Hematopoietic multipotent progenitor cell treated with erythropoietin and hydrocortisone succinate and interleukin-3 and kit ligand, for 6 days (in vitro differentiated cells): ENCODE data around the gene ARRDC1.
"Not testable (repeated sequence)": the region's sequence is repeated elsewhere in the genome, so short reads cannot be mapped to it uniquely, and the experiment has no call there.

ENCODE experiments used
- DNase-seq: peaks from one replicate; pipeline ENCODE4 v3.0.0-alpha.2; 2015

ARRDC1 gene

DNA sequence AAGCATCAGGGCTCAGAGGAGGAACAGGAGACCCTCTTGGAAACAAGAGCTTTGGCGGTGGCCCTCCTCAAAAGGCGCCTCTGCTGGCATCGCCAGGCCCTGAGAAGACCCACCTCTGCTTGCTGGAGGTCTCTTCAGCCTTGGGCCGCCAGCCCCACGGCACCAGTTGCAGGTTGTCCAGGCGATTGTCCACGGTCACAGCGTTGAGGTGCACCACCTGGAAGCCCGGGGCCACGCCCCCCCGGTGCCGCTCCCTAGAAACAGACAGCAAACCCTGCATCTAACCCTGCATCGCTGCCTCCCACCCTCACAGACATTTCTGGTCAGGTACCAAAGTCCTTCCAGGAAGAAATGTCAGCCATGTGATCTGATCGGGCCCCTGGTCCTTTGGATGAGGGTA is 18.6 kb upstream of the ARRDC1 start:
- no peak for DNase-seq

DNA sequence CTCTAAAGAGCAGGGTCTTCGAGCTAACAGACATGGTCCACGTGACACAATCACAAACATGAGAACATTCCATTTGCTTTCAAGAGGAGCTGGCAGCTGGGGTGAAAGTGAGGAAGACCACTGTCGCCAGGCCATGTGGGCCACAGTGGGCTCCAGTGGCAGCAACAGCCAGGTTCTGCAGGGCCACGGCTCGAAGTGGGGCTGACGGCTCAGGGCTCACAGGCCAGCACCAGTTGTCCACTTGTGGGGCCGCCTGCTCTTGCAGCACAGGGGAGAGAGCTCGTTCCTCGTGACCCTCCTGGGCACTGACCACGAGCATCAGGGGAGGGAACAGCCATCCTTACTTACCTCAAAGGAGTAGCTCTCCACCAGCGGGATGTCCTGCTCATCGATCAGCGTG is 17.2 kb upstream of the ARRDC1 start:
- DNase-seq = no peak

DNA sequence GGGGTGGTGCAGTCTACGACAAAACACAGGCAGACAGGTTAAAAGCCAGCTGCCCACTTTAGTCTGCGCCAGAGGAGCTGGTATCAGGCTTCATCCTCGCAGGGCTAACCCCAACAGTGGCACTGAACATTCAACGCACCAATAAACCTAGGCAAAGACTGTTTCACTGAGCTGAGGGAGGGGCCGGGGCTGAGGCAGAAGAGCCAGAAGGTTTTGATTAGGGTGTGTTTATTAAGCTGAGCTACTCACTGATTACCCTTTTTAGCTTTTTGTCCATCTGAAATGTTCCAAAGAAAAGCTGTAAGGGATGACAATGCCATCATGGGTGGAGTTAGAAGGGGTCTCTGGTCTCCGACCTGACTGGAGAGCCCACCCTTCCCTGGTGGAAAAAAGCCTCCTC is 16.6 kb upstream of the ARRDC1 start:
- no peak for DNase-seq

DNA sequence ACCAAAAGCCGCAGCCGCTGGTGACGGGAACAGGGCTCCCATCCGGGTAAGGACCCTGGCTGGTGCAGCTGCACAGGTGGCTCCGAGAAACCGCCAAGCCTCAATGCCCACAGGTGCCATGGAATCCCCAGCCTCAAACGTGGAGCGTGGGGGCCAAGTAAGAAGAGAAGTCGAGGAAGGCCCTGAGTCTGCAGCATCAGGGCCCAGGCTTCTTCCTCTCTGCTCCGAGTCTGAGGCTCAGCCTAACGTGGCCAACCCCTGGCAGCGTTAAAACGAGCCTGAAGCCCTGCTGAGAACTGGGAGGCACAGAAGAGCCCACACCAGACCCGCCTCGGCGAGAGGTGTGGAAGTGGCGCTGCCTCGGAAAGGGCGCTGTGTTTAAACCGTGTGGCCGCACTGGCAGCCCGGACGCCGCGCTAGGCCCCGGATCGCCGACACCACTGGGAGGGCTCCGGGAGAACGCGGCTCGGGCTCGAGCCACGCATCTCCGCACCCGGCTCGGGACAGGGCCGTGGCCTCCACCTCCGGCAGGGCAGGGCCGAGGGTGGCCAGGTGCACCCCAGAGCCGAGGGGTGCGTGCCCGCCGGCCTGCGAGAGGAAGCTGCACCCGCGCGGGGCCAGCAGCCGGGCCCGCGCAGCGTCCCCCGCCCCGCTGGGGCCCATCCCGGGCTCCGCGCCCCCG is 15.9 kb upstream of the ARRDC1 start:
- peak; percentile 49 for DNase-seq

DNA sequence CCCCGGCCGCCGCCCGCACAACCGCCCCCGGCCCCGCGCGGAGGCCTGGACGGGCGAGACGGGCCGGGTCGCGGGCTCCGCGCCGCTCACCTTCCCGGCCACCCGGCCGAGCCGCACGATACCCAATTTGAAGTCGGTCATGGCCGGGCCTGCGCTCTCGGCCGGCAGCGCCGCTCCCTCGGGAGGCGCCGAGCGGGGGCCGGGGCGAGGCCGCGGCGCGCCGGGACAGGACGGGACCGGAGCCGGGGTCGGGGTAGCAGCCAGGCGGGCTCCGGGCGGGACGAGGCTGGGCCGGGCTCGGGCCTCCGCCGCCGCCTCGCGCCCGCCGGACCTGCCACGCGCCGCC is 15.4 kb upstream of the ARRDC1 start:
- DNase-seq = no peak

DNA sequence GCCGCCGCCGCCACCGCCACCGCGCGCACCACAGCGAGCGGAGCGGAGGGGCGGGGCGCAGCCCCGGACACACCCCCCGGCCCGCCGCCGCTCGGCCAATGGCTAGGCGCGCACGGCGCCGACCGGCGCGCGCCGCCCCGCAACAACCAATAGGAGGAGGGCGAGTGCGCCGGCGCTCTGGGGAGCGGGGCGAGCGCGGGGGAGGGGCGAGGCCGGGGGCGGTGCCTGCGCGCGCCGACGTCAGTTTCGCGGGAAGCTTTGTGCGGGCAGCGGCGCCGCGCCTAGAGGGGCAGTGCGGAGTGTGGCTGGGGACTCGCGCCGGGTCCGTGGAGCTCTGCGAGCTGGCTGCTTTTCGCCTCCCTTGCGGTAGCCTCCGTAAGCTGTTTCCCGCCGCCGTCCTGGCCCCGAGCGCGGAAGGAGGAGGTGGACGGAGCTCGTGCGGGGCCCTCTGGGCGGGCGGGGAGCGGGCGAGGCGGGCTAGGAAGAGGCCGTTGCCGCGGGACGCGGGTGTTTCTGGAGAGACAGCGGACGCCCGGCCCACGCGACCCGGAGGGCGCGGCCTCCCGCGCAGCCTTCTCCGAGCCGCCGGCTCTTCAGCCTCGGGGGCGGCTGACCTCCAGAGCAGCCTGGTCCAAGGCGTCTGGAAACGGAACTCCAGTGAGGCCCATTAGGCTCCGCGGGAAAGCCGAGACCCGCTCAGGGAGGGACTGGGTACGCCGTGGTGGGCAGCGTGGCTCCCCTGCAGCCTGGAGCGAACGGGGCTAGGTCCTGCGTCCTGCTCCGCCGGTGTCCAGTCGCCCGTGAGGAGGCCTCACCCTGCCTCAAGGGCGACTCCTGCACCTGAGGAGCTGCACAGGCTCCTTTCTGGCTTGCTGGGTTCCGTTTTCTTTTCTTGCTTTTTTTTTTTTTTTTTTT is 14.8 kb upstream of the ARRDC1 start, which contains the start of gene ZMYND19:
Gene ZMYND19 (minus strand): TSS at position 44 of the 915 bp plus-strand sequence. CDS start 249 bp downstream, outside the sequence.
- DNase-seq = peak; percentile 94

DNA sequence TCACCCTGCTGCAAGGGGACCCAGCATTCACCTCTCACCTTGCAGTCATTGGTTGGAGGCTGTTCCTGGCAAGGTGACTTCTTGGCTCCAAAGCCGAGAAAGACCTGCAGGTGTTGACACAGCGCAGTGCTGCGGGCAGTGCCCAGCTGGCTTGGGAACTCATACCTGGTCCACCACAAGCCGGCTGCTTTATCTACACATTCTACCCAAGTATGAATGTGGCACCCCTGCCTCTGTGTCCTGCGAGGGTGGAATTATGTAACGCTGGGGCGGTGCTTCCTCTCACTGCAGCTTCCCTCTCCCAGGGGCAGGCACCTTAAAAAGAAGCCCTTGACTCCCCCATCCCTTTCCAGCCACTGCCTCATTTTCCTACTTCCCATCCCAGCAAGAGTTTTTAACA is 12.7 kb upstream of the ARRDC1 start:
- DNase-seq = no peak

DNA sequence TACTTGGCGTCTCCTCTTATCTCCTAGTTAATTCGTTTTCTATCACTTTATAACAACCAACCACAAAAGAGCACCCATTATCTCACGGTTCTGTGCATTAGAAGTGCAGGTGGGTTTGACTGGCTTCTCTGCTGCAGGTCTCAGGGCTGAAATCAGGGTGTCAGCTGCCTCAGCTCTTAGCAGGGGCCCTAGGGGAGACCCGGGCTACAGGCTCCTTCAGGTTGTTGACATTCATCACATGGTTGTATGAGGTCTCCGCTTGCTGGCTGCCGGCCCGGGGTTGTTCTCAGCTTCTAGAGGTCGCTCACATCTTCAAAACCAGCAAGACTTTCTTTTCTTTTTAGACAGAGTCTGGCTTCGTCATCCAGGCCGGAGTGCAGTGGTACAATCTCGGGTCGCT is 12.3 kb upstream of the ARRDC1 start:
- no peak for DNase-seq

DNA sequence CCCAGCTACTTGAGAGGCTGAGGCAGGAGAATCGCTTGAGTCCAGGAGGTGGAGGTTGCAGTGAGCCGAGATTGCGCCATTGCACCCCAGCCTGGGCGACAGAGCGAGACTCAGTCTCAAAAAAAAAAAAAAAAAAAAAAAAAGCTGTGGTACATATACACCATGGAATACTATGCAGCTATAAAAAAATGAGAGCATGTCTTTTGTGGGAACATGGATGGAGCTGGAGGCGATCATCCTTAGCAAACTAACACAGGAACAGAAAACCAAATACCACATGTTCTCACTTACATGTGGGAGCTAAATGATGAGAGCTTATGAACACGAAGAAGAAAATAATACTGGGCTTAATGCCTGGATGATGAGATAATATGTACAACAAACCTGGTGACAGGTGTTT is 8.9 kb upstream of the ARRDC1 start:
- not testable (repeated sequence) for DNase-seq

DNA sequence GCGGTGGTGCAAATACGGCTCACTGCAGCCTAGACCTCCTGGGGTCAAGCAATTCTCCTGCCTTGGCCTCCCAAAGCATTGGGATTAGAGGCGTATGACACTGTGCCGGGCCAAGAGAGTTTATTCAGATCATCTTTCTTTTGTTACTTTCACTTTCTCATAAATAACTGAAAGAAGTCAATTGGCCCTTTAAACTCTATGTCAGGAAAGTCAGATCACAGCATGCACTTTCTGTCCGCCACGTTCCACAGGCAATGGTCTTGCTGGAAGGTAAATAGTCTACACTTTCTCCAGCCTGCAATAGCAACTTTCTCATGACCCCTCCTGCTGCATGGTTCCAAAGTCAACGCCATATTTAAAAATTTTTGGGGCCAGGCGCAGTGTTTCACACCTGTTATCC is 6.5 kb upstream of the ARRDC1 start:
- DNase-seq = no peak

DNA sequence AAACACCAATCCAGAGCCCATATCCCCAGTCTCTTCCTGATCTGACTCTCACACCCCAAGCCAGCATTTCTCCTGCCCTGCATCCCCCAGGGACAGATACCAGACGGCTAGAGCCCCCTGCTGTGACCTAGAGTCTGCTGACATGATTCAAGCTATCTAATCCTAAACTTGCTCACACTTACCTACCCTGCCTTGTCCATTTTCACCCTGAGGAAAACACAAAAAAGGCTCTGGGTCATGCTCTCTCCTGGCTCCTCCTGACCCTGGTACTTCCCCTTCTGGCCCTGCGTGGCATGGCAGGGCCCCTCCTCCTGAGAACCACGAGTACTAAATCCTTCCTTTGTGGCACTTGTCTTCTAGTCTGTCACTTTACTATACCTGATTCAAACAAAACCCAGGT is 2.8 kb upstream of the ARRDC1 start:
- peak; percentile 66 for DNase-seq

DNA sequence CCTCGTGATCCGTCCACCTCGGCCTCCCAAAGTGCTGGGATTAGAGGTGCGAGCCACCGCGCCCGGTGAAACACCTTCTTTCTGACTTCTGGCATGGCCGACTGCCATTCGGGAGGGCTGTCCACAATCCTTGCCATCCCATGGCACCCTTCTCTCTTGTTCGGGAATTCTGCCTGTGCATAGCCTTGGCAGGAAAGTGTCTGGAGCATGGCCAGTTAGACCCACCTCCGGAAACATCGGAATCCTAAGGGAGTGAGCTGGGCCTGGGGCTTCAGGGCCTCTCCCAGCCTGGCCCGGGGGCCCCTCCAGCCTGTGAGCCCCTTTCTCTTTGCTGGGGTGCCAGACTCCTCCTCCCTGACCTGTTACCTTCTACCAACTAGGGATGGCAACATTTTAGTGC is 1.6 kb upstream of the ARRDC1 start:
- DNase-seq = no peak

DNA sequence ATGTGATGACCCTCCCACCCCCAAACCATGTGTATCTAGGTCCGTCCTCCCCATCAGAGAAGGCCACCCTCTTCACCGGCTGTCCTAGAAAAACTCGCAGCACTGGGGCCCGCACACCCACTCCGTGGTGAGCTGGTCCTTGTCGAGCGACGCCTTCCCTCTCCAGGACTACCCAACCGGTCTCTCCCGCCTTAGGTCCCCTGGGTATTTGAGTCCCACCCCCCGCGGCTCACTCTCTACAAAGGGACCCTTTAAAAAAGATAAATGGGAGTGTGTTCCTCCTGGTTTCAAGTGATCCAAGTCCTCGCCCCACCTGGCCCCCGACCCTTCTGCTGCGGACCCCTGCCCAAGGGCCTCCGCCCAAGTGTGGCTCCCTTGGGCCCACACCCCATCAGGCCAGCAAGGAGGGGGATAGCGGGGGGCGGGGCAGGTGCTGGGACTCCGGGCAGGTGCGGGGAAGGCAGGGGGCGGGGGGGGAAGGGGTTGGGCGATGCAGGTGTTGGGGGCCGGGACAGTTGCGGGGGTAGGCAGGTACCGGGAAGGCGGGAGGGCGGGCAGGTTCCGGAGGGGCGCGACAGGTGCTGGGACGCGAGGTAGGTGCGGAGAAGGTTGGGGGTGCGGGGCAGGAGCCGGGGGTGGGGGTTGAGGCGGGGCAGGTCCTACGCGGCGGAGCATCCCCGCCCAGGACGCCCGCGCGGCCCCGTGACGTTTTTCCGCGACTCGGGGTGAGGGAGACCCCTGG is 970 bp upstream of the ARRDC1 start:
- no peak for DNase-seq

DNA sequence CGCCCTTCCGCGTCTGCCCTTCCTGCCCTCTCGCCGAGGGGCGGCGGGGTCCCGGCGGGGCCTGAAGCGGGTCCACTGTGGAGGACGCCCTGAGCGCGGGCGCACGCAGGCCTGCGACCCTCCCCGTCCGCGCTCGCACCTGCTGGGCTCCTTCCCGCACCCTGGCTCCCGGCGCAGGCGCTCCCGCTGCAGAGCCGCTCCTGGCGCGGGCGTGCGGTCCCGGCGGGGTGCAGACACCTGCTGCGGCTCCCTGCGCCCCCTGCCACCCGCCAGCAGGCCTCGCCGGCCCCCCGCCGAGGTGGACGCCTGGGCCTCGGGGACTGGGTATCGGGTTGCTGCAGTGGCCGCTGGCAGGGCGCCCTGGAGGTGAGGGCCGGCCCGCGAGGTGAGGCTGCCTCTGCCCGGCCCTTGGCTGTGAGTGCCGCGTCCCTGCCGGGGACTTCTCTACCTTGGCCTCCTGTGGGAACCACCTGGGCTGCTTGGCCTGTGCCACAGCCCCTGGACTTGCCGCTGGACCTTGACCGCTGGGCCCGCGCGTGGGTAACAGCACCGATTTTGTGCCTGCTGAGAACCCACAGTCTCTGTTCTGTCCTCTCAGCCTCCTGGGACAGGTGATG is 627 bp downstream of the ARRDC1 start:
- DNase-seq = no peak

DNA sequence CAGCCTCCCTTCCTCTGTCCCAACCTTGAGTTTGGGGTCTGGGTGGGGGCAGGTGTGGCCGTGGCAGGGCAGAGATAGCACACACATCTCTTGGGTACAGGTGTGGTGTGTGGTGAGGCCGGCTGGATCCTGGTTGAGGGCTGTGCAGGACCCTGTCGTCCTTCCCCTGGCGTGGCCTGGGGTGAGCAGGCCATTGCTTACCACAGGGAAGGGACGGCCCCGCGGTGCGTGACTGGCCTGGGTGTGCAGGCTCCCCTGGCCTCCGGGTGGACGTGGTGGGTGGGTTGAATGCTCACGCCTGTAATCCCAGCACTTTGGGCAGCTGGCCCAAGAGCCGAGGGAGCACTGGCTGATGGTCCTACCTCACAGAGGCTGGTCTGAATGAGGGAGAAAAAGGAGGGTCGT is 1.2 kb downstream of the ARRDC1 start:
- no peak for DNase-seq

DNA sequence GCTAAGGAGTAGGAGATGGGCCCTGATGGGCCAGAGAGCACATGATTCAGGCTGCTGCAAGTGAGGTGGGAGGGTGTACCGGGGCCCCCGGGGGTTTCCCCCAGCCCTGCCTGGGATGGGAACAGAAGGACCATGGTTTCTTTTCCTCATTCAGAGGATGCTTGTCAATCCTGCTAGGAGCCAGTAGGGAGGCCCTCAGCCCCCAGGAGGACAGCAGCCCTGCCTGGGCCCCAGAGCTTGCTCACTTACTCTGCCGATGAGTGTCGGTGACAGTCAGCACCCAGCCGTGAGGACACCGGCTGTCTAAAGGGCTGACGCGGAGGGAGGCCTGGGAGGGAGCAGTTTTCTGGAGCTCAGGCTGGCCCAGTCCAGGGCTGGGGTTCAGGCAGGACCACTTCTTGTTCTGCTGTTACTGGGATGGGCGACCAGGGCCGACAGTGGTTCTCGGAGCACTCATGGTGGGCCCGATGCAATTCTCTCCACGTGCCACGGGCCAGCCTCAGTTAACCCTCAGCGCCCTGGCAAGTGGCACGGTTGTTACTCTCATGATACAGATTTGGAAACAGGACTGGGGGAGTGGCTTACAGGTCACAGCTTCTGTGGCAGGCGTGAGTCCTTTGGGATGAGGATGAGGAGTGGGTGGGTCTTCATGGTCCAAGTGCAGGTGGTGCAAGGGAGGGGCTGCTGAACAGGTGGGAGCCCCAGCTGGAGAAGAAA is 1.8 kb downstream of the ARRDC1 start:
- DNase-seq = no peak

DNA sequence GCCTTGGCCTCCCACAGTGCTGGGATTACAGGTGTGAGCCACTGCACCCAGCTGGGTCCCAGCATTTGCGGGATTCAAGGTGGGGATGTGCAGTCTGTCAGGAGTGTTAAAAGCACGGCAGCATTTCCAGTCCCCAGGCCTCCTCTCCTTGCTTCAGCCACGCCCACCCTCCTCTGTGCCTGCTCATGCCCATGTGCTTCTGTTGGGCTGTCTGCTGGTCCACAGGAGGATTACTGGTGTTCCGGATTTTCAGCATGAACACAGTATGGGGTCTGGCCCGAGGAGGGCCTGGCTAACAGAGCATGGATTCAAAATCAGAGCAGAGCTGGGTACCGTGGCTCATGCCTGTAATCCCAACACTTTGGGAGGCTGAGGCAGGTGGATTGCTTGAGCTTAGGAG is 5.5 kb downstream of the ARRDC1 start:
- no peak for DNase-seq

DNA sequence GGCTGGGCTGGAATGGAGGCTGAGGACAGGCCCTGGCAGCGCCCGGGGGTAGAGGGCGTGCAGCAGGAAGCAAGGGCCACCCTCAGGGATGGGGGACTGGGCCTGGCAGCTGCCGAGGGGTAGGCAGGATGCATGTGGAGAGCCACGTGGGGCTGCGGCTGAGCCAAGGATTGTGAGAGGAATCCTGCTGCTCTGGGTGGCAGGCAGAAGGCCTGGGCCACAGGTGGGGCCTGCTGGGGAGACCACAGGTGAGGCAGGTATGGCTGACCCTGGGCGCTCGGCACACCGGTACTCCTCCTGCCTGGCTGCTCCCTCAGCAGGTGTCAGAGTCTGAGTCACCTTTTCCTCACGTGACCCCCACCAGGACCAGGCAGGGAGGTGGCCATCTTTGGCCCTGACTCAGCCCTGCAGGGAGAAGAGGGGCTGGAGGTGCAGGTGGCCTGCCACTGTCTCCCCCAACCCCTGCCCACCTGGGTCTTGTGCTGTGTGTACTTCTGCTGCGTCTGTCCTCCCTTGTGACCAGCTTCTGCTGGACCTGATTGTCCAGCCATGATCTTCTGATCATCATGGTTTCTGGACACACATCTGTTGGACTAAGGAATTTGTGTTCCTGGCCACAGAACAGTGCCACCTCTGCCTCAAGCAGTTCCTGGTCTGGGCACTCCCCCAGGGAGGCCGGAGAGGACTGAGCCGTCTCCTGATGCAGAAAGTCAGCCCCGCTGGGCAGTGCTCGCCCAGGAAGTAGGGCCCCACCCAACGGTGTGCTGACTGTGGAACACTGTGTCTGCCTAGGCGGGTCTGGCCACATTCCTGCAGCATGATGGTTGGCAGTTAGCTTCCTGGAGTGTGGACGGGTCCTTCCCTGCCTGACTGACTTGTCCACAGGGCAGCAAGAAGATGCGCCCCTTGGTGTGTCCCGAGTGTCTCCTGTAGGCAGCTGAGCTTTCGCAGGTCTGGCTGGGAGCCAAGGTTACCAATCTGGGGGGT is 6.4 kb downstream of the ARRDC1 start:
- peak; percentile 48 for DNase-seq

DNA sequence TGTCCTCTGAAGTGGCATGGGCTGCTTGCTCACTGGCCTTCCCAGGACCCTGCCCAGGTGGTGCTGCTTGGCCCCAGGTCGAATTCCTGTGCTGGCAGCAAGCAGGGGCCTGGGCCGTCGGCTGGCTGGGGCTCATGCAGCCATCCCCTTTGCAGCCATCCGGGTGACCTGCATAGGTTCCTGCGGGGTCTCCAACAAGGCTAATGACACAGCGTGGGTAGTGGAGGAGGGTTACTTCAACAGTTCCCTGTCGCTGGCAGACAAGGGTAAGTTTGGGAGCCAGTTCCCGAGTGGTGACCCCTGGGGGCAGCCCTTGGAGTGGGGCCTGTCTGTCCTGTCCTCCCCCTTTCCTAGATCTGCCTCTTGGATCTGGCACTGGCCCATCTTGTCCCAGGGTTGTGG is 7.3 kb downstream of the ARRDC1 start:
- DNase-seq = no peak

DNA sequence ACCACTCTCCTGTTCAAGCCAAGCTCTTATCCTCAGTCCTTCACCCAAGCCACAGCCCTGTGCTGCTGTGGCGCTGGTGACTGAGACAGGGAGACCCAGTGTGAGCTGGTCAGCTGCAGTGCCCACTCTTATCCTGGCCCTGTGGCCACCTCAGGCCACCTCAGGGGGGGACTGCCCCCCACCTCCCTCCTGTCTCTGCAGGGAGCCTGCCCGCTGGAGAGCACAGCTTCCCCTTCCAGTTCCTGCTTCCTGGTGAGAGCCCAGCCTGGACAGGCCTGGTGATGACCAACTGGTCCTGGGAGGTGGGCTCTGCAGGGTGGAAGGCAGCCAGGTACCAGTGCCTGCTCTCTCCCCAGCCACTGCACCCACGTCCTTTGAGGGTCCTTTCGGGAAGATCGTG is 7.8 kb downstream of the ARRDC1 start:
- DNase-seq = no peak
